Neuron (in vitro differentiated cells): ENCODE results near the gene ODAD3.
"Not testable (repeated sequence)": the region's sequence is repeated elsewhere in the genome, so short reads cannot be mapped to it uniquely, and the experiment has no call there.

Experiments used
- H2AFZ ChIP-seq: one replicate; pipeline ENCODE4 v1.6.1; 2013; ENCODE audit warnings: low read depth, mild to moderate bottlenecking, inconsistent platforms, low read length, moderate library complexity
- H3K27me3 ChIP-seq: one replicate; pipeline ENCODE4 v1.6.1; 2013; ENCODE audit warnings: low read length; ENCODE audit not compliant: insufficient read depth
- H3K36me3 ChIP-seq: one replicate; pipeline ENCODE4 v1.6.1; 2013; ENCODE audit warnings: low read length; ENCODE audit not compliant: insufficient read depth
- H3K4me1 ChIP-seq: one replicate; pipeline ENCODE4 v1.6.1; 2013; ENCODE audit warnings: low read length; ENCODE audit not compliant: insufficient read depth
- H3K4me3 ChIP-seq: 2 replicates; pipeline ENCODE4 v1.5.1; 2013; ENCODE audit warnings: mild to moderate bottlenecking, low read length, moderate library complexity
- H3K9me3 ChIP-seq: one replicate; pipeline ENCODE4 v1.6.1; 2013; ENCODE audit warnings: low read length

Gene ODAD3

GRCh38 chr19:11444059-11444458 lies 9.1 kb upstream of the ODAD3 start:
- no peaks in the 10 kb centered on the region for H3K4me1 ChIP-seq
- no peak overlapping the region for H2AFZ ChIP-seq
- peaks cover 79% of the 10 kb centered on the region for H3K36me3 ChIP-seq
- H3K4me3 ChIP-seq, result no peak overlapping the region
- H3K9me3 ChIP-seq, result no peaks in the 10 kb centered on the region
- no peaks in the 10 kb centered on the region for H3K27me3 ChIP-seq

GRCh38 chr19:11437955-11438354 lies 3.0 kb upstream of the ODAD3 start:
- no peaks in the 10 kb centered on the region for H3K27me3 ChIP-seq
- H3K36me3 ChIP-seq, result peaks cover 49% of the 10 kb centered on the region
- H3K4me1 ChIP-seq, result peaks cover 12% of the 10 kb centered on the region

DNA sequence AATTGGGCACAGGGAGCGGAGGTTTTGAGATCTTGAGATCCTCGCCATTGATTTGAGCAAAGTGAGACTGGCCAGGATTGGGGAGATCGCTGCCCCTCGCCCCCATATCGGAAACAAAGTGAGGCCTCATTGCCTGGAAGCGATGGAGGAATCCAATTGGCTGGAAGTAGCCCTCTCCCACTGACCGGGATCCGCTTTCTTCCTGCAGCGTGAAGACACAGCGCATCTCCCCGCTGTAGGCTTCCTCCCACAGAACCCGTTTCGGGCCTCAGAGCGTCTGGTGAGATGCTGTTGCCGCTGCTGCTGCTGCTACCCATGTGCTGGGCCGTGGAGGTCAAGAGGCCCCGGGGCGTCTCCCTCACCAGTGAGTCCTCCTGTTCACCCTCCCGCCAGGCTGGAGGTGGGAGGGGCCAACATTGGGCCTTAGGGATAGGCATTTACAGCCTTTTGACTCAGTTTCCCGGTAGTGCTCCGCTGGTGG lies 952 bp upstream of the ODAD3 start:
- H3K9me3 ChIP-seq, result no peaks in the 10 kb centered on the region
- H3K4me1 ChIP-seq, result peaks cover 12% of the 10 kb centered on the region
- peak overlapping the region; percentile 68 for H3K4me3 ChIP-seq
- peaks cover 28% of the 10 kb centered on the region for H3K36me3 ChIP-seq
- H2AFZ ChIP-seq, result no peak overlapping the region
- no peaks in the 10 kb centered on the region for H3K27me3 ChIP-seq

More at GRCh38 chr19:11437955-11438354, 3.0 kb upstream of the ODAD3 start:
- H2AFZ ChIP-seq, result no peak overlapping the region
- no peak overlapping the region for H3K4me3 ChIP-seq
- H3K9me3 ChIP-seq, result no peaks in the 10 kb centered on the region

- peaks cover 12% of the 10 kb centered on the region for H3K4me1 ChIP-seq
- peak overlapping the region; percentile 65 for H3K4me3 ChIP-seq
- no peak overlapping the region for H2AFZ ChIP-seq
- no peaks in the 10 kb centered on the region for H3K27me3 ChIP-seq
- H3K9me3 ChIP-seq, result no peaks in the 10 kb centered on the region
- peaks cover 24% of the 10 kb centered on the region for H3K36me3 ChIP-seq
These were observed 241 bp downstream of the ODAD3 start for GRCh38 chr19:11434703-11435056.

GRCh38 chr19:11433526-11433925 lies 1.4 kb downstream of the ODAD3 start:
- H3K4me1 ChIP-seq, result peaks cover 12% of the 10 kb centered on the region
- H3K4me3 ChIP-seq, H3K9me3 ChIP-seq, H2AFZ ChIP-seq, H3K27me3 ChIP-seq: not testable (repeated sequence)
- peaks cover 17% of the 10 kb centered on the region for H3K36me3 ChIP-seq

DNA sequence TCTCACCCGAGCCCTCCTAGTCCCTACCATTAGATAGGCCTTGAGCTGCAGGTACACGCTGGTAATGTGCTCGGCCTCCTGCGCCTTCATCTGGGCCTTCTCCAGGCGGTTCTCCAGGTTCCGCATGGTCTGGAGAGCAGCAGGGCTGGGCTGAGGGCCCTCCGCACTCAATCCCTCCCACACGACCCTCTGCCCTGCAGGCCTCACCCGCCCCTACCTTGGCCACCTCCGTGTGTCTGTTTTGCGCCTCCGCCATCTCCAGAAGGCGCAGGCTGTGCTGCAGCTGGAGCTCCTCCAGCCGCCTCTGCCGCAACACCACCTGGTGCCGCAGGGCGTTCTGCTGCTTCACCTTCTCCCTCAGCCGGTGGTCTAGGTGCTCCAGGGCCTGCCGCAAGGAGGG lies 8.3 kb downstream of the ODAD3 start:
- Histone ChIP-seq H2AFZ (no peak overlapping the region), H3K27me3 (peaks cover 19% of the 10 kb centered on the region), H3K9me3 (peaks cover 16% of the 10 kb centered on the region), H3K4me1 (no peaks in the 10 kb centered on the region), H3K4me3 (no peak overlapping the region), H3K36me3 (no peaks in the 10 kb centered on the region)

GRCh38 chr19:11425719-11426457 lies 9.0 kb downstream of the ODAD3 start:
- peaks cover 27% of the 10 kb centered on the region for H3K27me3 ChIP-seq
- H3K36me3 ChIP-seq, result no peaks in the 10 kb centered on the region
- H2AFZ ChIP-seq, result no peak overlapping the region
- peaks cover 4% of the 10 kb centered on the region for H3K4me1 ChIP-seq
- no peak overlapping the region for H3K4me3 ChIP-seq
- H3K9me3 ChIP-seq, result peaks cover 16% of the 10 kb centered on the region

- Histone ChIP-seq H3K4me3 (no peak overlapping the region), H3K4me1 (peaks cover 14% of the 10 kb centered on the region), H3K27me3 (peaks cover 44% of the 10 kb centered on the region), H3K9me3 (peaks cover 16% of the 10 kb centered on the region), H3K36me3 (no peaks in the 10 kb centered on the region), H2AFZ (no peak overlapping the region)
These were observed 11.1 kb downstream of the ODAD3 start for GRCh38 chr19:11423791-11424181.

DNA sequence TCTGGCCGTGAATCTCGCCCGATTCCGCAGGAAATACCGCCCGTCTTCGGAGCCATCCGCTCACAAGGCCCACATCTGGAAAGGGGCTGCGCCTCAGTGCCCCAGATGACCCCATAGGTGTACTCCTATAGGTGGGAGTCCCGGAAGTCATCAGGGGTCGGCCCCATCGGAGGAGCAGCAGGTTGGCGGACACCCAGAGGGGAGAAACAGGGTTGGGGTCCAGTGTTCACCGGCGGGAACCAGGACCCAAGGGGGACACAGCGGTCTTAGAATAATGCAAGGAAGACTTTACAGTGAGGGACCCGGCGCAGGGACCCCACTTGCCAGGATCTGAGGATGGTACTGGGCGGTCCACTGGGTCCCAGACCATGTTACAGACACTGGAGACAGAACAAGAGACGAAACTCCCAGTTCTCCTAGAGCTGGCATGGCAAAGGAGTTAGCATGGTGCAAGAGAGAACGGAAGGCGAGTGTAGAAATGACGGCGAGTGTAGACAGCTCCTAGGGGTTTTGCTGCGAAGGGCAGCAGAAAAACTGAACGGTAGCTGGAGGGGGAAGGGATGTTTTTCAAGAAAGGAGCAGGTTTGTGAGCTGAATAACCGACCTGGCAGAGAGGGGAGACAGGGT lies 11.6 kb downstream of the ODAD3 start:
- Histone ChIP-seq H3K36me3 (no peaks in the 10 kb centered on the region), H3K9me3 (peaks cover 16% of the 10 kb centered on the region), H3K27me3 (peaks cover 50% of the 10 kb centered on the region), H2AFZ (no peak overlapping the region), H3K4me1 (peaks cover 17% of the 10 kb centered on the region), H3K4me3 (no peak overlapping the region)

DNA sequence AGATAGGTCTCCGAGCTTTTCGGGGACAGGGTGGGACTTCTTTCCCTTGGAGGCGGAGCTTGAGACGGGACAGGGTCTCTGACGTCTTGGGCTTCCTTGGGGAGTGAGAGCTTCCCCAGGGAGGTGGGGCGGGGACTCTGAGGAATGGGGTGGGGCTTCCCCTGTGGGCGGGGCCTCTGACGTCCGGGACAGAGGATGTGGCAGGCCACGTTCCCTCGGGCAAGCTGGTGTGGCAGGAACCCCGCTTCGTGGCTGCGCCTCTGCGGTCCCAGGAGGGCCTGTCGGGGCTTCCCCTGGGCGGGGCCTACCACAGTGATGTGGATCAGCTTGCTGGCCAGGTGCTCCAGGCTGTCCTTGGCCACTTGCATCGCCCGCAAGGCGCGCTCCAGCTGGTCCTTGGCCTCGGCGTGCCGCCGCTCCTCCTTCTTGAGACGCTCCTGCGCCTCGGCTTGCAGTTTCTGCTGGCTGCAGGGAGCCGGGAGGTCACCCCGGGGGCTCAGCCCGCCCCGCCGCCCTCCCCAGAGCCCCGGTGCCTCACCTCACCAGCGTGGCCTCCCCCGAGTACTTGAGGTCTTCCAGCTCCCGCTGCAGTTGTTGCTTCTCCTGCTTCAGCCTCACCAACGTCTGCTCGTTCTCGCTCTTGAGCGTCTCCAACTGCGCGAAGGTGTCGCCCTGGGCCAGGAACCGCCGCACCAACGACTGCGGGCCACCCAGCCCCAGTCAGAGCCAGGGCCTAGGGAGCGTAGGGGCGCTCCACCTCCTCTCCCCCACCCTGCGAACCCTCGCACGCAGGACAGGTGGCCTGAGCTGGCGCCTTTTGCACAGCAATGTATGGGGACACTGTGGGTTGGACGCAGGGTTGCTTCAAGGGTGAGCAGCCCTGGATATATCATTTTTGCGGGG lies 12.5 kb downstream of the ODAD3 start:
- H3K36me3 ChIP-seq, result no peaks in the 10 kb centered on the region
- H3K9me3 ChIP-seq, result peaks cover 16% of the 10 kb centered on the region
- H2AFZ ChIP-seq, result no peak overlapping the region
- peaks cover 56% of the 10 kb centered on the region for H3K27me3 ChIP-seq
- H3K4me1 ChIP-seq, result peaks cover 17% of the 10 kb centered on the region
- no peak overlapping the region for H3K4me3 ChIP-seq

- H2AFZ ChIP-seq, result no peak overlapping the region
- peaks cover 17% of the 10 kb centered on the region for H3K4me1 ChIP-seq
- no peaks in the 10 kb centered on the region for H3K36me3 ChIP-seq
- no peak overlapping the region for H3K4me3 ChIP-seq
- peaks cover 16% of the 10 kb centered on the region for H3K9me3 ChIP-seq
- peaks cover 63% of the 10 kb centered on the region for H3K27me3 ChIP-seq
These were observed 13.4 kb downstream of the ODAD3 start for GRCh38 chr19:11421371-11422098.

DNA sequence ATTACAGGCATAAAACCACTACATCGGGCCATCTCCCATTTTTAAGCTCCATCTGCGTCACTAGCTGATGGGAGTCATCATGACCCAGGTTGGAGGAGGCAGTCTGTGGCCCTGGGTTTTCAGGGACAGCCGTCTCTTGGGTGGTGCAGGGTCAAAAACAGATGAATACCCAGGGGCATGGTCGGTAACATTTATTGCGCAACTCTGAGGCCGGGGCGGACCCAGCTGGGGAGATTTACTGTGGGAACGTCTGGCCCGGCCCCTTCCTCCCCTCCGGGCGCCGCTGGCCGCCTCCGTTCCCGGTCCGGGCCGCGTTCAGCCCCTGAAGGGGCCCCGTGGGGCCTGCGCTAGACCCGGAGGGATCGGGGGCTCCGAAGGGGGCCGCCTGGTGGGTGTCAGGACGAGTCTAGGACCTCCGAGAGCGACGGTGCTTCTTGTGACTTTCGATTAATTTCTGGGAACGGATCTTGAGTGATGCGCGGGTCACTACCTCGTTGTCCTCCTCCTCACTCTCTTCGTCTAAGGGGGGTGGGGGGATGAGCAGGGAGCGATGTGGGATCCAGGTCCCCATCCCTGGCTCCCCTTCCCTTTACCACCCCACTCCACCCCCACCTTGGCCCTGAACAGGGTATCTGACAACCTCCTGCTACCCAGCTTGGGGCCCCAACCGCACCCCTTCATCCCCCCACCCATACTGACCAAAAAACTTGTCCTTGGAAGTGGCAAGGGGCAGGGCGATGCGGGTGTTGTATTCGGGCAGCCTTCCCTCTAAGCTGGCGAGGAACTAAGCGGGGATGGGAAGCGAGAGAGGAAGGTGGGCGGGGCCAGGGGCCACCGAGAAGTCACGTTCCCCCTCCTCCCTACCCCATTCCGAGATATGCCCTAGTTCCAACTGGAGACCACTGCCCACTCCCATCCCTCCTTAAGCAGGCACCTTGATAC lies 14.2 kb downstream of the ODAD3 start:
- Histone ChIP-seq H3K4me3 (peak overlapping the region; percentile 16), H3K9me3 (peaks cover 16% of the 10 kb centered on the region), H2AFZ (peak overlapping the region; percentile 63), H3K27me3 (peaks cover 68% of the 10 kb centered on the region), H3K4me1 (peaks cover 17% of the 10 kb centered on the region), H3K36me3 (no peaks in the 10 kb centered on the region)
